B cell (primary cell): ENCODE measurements around the gene GALC. TPM values are rescaled to one million over a fixed set of nuclear protein-coding genes. Genes with fewer than 3 reads are reported as not detected.

Experiments
- ATAC-seq: fragments of 200-7000 bp; cut with Tn5 transposase; one replicate; pipeline ENCODE4 v1.10.0; 2021; ENCODE audit warnings: low read depth, mild to moderate bottlenecking, moderate number of reproducible peaks, moderate library complexity
- CTCF ChIA-PET: fragments of 350-600 bp; sonication (Branson Sonifier 250); formaldehyde crosslinking; loops from one replicate; lab custom pipeline; 2021; ENCODE audit warnings: antibody characterized with exemption, inconsistent platforms; lab: Charles Lee
- POLR2A ChIA-PET: fragments of 350-600 bp; sonication (Branson Sonifier 250); formaldehyde crosslinking; loops from one replicate; lab custom pipeline; 2021; ENCODE audit warnings: antibody characterized with exemption; lab: Charles Lee
- DNase-seq: peaks from one replicate; pipeline ENCODE4 v3.0.0; 2013
- H2AFZ ChIP-seq: 2 replicates; pipeline ENCODE4 v1.6.1; 2012; ENCODE audit warnings: mild to moderate bottlenecking, low read depth, low read length; ENCODE audit not compliant: insufficient read depth, poor library complexity, severe bottlenecking
- H3K27ac ChIP-seq, 2 donors: 1 replicate in 1 of 2; 2 replicates in 1 of 2; pipeline ENCODE4 v1.5.1; 2012 to 2013; ENCODE audit warnings: low read length in 2 of 2, mild to moderate bottlenecking in 2 of 2, moderate library complexity in 1 of 2
- H3K27me3 ChIP-seq, 4 experiments: fragments of 200-600 bp in 1 of 4; sonication (generic) in 1 of 4; replicated peaks in 1 of 4; 1 replicate in 2 of 4; 2 replicates in 2 of 4; pipeline versions ENCODE4 v1.6.1 to v1.7.0; 2013 to 2016; ENCODE audit warnings: low read length in 3 of 4, mild to moderate bottlenecking in 2 of 4, mixed read lengths in 1 of 4, moderate library complexity in 1 of 4; ENCODE audit not compliant: insufficient read depth in 4 of 4, control insufficient read depth in 3 of 4; ENCODE audit errors: control extremely low read depth in 1 of 4
- H3K36me3 ChIP-seq, 2 experiments: replicated peaks in 1 of 2; 1 replicate in 1 of 2; 2 replicates in 1 of 2; pipeline versions ENCODE4 v1.6.1 to v1.7.1; 2013; ENCODE audit warnings: low read length in 1 of 2; ENCODE audit not compliant: insufficient read depth in 2 of 2, control insufficient read depth in 1 of 2; ENCODE audit errors: control extremely low read depth in 1 of 2, extremely low read depth in 1 of 2
- H3K4me1 ChIP-seq, 2 donors: fragments of 200-600 bp in 1 of 2; sonication (generic) in 1 of 2; 1 replicate in 1 of 2; 2 replicates in 1 of 2; pipeline versions ENCODE4 v1.5.1 to v1.6.1; 2013 to 2017; ENCODE audit warnings: low read length in 2 of 2; ENCODE audit not compliant: control insufficient read depth in 2 of 2, insufficient read depth in 2 of 2
- H3K4me2 ChIP-seq: replicated peaks from 2 replicates; pipeline ENCODE3; 2012; ENCODE audit warnings: mild to moderate bottlenecking, low read depth, low read length; ENCODE audit not compliant: poor library complexity, severe bottlenecking
- H3K4me3 ChIP-seq, 5 experiments: fragments of 200-600 bp in 1 of 5; sonication (generic) in 1 of 5; 1 replicate in 3 of 5; 2 replicates in 2 of 5; pipeline versions ENCODE4 v1.5.1 to v1.7.0; 2011 to 2016; ENCODE audit warnings: low read length in 4 of 5, mild to moderate bottlenecking in 4 of 5, low read depth in 2 of 5, control low read depth in 1 of 5, moderate library complexity in 1 of 5; ENCODE audit not compliant: insufficient read depth in 1 of 5; ENCODE audit errors: control extremely low read depth in 1 of 5, extremely low read depth in 1 of 5
- H3K79me2 ChIP-seq: fragments of 200-600 bp; sonication (generic); one replicate; pipeline ENCODE4 v1.6.0; 2016; ENCODE audit warnings: low read length; ENCODE audit not compliant: control insufficient read depth, insufficient read depth
- H3K9ac ChIP-seq: fragments of 200-600 bp; sonication (generic); 2 replicates; pipeline ENCODE4 v1.6.1; 2017; ENCODE audit warnings: mild to moderate bottlenecking, low read length, moderate library complexity
- H3K9me3 ChIP-seq, 3 donors: one replicate each; pipeline versions ENCODE4 v1.6.1 to v1.7.1; 2013; ENCODE audit warnings: low read length in 2 of 3; ENCODE audit not compliant: control insufficient read depth in 2 of 3, insufficient read depth in 1 of 3; ENCODE audit errors: control extremely low read depth in 1 of 3
- H4K20me1 ChIP-seq: 2 replicates; pipeline ENCODE4 v1.6.0; 2012; ENCODE audit warnings: mild to moderate bottlenecking, low read length; ENCODE audit not compliant: insufficient read depth, control insufficient read depth, poor library complexity, severe bottlenecking
- H3K27ac Mint-ChIP-seq: one replicate; pipeline ENCODE4 v1.8.0; 2021; ENCODE audit warnings: mixed read lengths
- H3K27me3 Mint-ChIP-seq: one replicate; pipeline ENCODE4 v1.8.0; 2021; ENCODE audit warnings: mixed read lengths
- H3K4me1 Mint-ChIP-seq: one replicate; pipeline ENCODE4 v1.8.0; 2021; ENCODE audit warnings: mixed read lengths
- H3K4me3 Mint-ChIP-seq: one replicate; pipeline ENCODE4 v1.8.0; 2021; ENCODE audit warnings: mixed read lengths
- H3K9me3 Mint-ChIP-seq: one replicate; pipeline ENCODE4 v1.8.0; 2022; ENCODE audit warnings: mixed read lengths; ENCODE audit not compliant: insufficient read depth
- CTCF ChIP-seq: fragments of 200-600 bp; IDR thresholded peaks from one replicate; pipeline ENCODE4 v1.8.0; 2022; ENCODE audit warnings: antibody characterized with exemption, mild to moderate bottlenecking
- EZH2 ChIP-seq: IDR thresholded peaks from 2 replicates; pipeline ENCODE4 v1.6.1; 2012; ENCODE audit warnings: borderline replicate concordance, low read depth, mild to moderate bottlenecking, moderate library complexity, low read length; ENCODE audit not compliant: insufficient read depth, poor library complexity, severe bottlenecking
- WGBS: methylation state at CpG from one replicate; pipeline ENCODE4 v1.1.5; 2013; ENCODE audit warnings: missing lambda C conversion rate; ENCODE audit not compliant: insufficient coverage; 5-methylcytosine and 5-hydroxymethylcytosine counted together
- intact Hi-C: fragments of 100-400 bp; cut with micrococcal nuclease; formaldehyde crosslinking; loops from one replicate; pipeline ENCODE4 v1.10.0; 2022
- polyA plus RNA-seq: library from polyadenylated mRNA; depleted of rRNA; stranded (reverse); fragments of >200 nt; gene quantifications from 2 replicates; pipeline ENCODE4 v1.2.3, GENCODE V29; 2012
- total RNA-seq, 2 donors: library from RNA; stranded (reverse); fragments of 120-200 nt in 1 of 2; gene quantifications; 1 replicate in 1 of 2; 2 replicates in 1 of 2; pipeline versions ENCODE4 v1.2.3 to v1.2.4, GENCODE V29; 2013 to 2022

The GALC gene
- total and polyA plus RNA-seq, 2 donors (not counting 1 experiment from before 2014, with no cell fraction given), result 4.9 to 17.8 TPM

- CTCF ChIA-PET, result interaction anchor here (1.4 to 2.4 kb wide), 4 partner anchors 8 to 61 kb away, joined by 6 to 22 read pairs (median 8); partner anchors contain the start of gene GALC
- H3K27me3 Mint-ChIP-seq, result no peaks in the 10 kb centered on the region
These were observed 13.2 kb upstream of the GALC start for GRCh38 chr14:88005978-88006851.

More at GRCh38 chr14:88005978-88006851, 13.2 kb upstream of the GALC start:
- Histone ChIP-seq H3K4me2 (peak overlapping the region; percentile 77), H4K20me1 (no peaks in the 10 kb centered on the region), H3K9ac (peak overlapping the region; percentile 70), H3K79me2 (peaks cover 62% of the 10 kb centered on the region), H2AFZ (peak overlapping the region; percentile 8), H3K36me3 (peaks cover 2 to 9% of the 10 kb centered on the region in 2 experiments), H3K9me3 (no peaks in the 10 kb centered on the region), H3K4me3 (peak overlapping the region; percentile 49 to 94 (median 62)), H3K27me3 (no peaks in the 10 kb centered on the region), H3K27ac (peak overlapping the region; percentile 78 to 90), H3K4me1 (peaks cover 40 to 50% of the 10 kb centered on the region in 2 donors)
- H3K27ac Mint-ChIP-seq, result peak overlapping the region; percentile 95
- WGBS, result 0% methylated on average over 1 of the region's 13 CpGs
- no peaks in the 10 kb centered on the region for H3K9me3 Mint-ChIP-seq
- H3K4me3 Mint-ChIP-seq, result peak overlapping the region; percentile 83
- DNase-seq (peak; percentile 83), ATAC-seq (peak; percentile 90)
- intact Hi-C loops, result loop anchor here (1.0 to 10.0 kb wide), 5 partner anchors 13 to 1951 kb away; partner anchors contain the start of genes EML5, GALC, SPATA7 and TDP1
- no peak for TF ChIP-seq CTCF
- TF ChIP-seq EZH2, result no peak
- H3K4me1 Mint-ChIP-seq, result peaks cover 75% of the 10 kb centered on the region
- POLR2A ChIA-PET, result interaction anchor here (3.4 kb wide), 1 partner anchor 13 kb away, joined by 12 read pairs; the partner anchor contains the start of gene GALC
